ENCODE results near the gene CNGA3.
A peak's percentile ranks its signal among the peaks of the same experiment; 100 is the strongest.

CNGA3 gene

DNA sequence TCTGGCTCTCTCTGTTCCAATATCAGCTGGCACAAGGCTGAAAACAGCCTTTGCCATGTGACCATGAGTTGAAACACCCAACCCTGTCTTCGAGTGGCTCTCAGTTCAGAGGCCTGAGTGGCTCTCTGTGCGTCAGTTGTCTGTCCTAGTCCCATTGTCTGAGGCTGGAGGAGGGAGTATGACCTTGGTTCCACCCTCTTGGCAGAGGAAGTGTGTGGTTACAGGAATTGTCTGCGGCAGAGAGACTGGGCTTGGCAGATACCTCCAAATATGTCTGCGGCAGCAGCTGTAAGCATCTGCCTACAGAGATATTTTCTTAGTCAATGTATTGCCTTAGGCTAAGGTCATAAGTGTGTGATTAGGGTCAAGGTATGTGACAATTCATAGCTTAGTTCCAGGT lies 32.6 kb downstream of the CNGA3 start:
- no peak for DNase-seq

DNA sequence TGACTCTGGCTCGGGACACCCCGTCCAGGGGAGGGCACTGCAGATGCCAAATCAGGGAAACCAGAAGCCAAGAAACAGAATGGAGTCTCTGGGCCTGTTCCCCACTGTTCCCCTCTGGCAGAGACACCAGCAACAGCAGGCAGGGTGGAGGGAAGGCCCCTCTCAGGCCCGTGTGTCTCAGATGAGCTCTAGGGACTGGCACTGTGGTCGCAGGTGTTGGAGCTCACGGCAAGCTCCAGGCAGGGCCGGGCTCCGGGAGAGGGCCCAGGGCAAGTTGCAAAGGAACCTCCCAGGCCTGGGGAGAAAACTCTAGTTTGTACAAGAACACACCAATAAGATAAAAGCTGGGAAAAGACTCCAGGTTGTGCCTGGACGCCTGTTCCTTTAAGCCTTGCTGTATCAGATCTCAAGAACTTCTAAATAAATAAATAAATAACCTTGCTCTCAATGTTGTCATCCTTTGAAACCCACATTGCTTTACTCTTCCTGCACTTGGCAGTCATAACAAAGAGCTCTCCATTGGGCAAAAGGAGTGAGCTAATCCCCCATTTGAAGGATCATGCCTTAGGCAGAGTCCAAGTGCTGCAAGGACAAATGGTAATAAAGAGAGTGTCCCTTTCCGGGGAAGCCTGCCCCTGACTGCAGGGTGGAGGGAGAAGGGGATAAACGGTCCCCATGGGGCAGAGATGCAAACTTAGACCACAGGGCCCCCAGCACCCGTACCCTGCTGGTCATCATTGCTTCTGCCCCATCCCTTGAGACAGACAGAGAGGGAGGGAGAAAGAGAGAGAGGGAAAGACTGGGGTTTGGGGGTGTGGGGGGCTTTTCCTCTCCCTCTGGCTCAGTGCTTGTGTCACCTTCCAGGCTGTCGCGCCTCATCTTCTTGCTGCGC lies 33.3 kb downstream of the CNGA3 start:
- no peak for DNase-seq

DNA sequence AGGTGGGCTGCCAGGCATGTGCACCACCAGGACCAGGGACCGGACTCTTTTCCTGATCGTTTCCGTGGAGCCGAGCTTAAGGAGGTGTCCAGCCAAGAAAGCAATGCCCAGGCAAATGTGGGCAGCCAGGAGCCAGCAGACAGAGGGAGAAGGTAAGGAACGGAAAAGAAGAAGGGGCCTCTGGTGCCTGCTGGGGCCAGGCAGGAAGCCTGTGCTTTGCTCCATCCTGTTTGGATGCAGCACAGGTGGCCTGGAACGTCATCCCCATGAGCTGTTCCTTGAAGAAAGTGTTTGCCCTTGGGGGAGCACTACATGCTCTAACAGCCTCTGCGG lies 33.9 kb downstream of the CNGA3 start:
- no peak for DNase-seq

DNA sequence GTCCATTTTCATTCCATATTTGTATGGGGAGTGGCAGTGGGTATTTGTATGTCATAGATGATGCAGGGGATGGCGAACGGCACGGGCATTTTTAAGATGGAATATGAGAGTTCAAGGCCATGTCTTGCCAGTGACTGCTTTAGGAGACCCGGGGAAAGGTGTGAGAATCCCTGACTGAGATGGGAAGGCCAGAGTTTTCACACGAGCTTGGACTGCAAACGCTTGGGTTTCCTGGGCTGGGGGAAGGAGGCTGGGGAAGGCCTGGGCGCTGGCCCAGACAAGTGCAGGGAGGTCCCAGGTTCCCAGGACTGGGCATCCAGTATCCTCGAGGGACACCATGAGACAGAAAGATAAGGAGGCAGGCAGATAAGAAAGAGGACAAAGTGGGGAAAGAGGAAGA lies 35.2 kb downstream of the CNGA3 start:
- no peak for DNase-seq

DNA sequence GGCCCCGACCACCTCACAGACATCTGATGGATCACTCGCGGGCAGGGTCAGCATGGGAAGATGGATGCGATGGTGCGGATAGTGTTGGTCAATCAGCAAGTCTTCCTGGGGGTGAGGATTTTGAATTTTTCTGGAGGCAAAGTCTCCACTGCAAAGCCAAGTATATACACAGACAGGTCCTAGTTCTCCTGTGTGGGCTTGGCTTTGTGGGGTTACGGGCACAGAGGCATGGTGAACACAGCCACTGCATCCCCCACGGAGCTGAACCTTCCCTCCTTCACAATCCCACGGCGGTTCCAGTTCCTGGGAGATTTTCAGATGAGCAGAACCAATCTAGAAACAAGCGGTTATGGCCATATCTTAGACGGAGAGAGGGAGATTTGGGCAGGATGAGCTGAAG lies 35.8 kb downstream of the CNGA3 start:
- DNase-seq: no peak

DNA sequence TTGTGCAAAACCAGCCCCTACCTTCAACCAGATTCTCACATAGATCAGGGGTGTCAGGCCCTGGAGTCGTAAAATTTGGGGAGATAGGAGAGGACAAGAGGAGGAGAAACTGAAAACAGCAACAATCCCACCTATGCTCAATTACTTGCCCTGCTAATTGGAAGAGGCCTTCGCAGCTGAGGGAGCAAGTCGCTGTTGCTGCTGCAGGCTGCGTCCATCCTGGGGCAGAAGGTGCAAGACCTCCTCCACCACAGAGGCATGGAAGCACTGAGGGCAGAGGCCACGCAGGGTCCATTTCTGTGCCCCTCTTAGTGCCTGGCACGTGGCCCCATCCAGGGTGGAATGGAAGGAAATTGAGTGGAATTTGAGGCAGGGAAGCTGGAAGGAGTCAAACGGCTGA lies 36.5 kb downstream of the CNGA3 start:
- no peak for DNase-seq

DNA sequence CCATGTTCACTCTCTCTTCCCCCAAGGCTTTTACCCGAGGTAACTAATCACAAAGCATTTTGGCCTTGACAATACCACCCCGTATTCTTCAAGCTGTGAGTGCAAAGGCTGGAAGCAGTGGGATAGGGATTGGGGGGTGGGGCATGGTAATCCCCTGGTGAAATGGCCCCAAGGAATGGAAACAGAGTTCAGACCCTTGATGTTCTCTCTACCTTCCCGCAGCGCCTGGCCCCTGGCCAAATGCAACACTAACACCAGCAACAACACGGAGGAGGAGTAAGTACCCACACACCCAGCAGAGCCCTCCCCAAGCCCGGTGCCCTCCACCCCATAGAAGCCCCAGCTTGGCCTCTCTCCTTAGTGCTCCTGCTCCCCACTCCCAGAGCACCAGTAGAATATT lies 36.9 kb downstream of the CNGA3 start:
- DNase-seq: no peak

DNA sequence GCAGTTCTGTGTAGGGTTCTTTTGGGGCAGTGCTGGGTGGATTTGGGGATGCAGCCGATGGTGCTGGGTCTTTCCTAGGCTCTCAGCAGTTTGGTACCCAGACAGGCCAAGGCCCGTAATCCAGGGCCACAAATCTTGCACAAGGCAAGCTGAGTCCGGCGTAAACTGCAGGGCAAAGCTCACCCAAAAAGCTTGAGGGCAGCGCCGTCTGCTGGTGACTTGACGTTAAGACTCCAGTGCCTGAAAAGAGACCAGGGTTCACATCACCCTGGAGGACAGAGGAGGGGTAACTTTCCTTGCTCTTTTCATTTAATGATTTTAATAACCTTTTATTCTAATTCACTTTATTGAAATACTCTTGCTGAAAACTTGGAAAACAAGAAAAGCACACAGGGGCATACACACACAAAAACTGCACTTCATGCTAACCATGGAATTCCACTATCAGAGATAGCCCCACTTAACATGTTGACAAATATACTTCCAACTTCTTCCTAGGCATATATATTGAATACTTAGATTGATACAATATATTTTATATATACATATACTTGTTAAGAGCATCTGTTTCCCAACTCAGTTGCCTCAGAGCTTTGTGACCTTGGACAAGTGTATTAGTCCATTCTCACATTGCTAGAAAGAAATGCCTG lies 38.9 kb downstream of the CNGA3 start:
- DNase-seq: peak; percentile 67

DNA sequence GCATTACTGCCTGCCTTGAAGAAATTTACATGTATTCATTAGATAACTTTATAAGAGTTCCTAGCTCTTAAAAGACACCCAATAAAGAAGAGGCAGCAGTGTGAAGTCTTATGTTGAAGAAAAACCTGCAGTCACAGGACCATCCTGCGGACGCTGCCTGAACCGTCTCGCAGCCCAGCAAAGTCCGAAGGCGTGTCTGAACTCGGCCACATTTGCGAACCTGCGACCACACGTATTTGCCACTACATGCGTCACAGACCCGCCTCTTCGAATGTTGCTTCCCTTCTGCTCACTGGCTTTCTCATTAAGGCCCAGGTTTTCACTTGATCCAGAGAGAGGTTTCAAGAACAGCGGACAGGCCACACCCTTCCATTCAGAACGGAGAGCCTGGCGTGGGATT lies 41.2 kb downstream of the CNGA3 start:
- DNase-seq: no peak

DNA sequence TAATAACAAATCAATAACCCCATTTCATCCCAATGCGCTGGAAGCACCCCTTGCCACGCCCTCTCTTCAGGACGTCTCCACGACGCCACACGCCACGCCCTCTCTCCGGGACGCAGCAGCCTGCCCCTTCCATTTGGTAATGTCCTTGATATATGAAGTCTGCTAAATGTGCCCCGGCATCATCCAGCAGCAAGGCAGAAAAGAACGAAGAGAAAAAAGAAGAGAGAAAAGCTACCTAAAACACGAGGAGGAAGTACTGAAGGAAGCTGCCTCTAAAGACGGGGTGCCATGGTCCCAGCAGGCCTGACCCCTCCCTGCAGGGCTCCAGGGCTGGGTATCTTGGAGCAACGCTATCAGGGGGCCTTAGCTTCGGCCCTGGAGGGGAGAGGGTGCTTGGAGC lies 41.8 kb downstream of the CNGA3 start:
- DNase-seq: no peak

DNA sequence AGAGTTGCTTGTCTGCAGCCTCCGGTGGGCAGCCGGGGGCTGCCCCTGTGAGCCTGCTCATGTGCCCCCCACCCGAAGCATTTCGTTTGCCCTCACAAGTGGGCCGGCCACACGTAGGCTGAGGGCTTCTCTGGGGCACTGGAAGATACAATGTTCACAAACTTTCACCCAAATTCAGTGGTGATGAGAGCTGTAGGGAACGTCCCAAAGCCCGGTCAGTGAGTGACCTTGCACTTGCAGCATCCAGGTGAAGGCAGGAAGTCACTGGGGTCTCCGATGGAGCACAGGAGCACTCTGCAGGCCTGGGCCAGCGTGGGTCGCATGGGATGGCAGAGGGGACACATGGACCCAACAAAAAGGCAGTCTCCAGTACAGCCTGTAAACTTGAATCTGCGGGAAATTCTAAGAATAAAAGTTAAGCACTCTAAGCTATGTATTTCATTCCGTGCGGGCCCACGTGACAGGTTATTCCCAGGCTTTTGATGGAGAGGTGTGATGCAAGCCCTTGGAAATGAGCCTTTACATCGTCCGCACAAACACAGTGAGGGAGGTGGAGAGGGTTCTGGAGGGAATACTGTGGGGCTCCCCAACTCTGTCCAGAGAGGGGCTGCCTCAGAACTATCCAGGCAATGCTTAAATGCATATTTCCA lies 42.5 kb downstream of the CNGA3 start:
- DNase-seq: no peak

DNA sequence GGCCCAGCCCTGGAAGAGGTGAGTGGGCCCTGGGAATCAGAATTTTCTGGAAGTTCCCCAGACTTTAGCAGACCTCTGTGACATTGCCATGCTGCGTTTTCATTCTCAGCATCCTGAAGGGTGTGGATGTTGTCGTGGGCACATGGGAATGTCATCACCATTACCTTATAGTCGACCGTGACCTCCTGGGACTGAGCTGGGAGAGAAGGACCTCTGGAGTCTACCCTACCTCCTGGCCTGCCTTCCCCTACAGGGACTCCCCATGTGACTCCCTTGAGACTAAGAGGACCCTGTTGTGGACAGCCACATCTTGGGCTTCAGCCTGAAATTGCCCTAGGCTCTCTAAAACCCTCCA lies 43.0 kb downstream of the CNGA3 start:
- no peak for DNase-seq

DNA sequence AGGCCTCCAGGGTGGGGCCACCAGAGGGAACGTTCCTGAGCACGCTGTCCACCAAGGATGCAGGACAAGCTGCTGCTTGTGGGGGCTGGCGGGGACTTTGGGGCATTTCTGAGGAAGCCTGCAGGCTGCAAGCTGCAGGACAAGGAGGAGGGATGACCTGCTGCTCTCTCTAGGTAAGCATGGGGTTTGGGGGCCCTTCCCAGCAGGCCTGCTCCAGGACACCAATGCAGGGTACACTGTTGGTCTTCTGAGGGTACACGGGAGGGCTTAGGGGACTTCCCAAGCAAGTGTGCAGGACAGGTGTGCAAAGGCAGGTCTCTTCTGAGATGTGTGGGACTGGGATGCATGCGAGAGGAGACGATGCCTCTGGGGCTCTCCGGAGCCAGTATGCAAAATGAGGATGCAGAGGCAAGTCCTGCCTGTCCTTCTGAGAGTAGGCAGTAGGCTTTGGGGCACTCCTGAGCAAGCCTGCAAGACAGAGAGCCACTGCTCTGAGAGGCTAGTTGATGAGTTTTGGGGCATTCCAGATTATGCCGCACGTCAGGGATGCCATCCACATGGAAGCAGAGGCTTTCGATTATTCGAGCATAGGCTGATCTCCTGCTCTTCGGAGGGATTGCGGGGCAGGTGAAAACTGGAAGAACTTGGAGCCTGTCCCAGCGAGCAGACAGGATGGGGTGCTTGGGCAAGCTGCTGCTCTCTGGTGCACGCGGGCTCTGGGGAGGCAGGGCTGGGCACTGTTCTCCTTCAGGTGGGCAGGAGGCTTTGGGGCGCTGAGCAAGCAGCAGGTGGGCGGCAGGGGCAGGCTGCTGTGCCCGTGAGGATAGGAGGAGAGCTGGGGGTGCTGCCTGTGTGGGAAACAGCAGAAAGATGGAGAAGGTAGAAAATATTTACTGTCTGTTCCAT lies 44.6 kb downstream of the CNGA3 start:
- DNase-seq: no peak

DNA sequence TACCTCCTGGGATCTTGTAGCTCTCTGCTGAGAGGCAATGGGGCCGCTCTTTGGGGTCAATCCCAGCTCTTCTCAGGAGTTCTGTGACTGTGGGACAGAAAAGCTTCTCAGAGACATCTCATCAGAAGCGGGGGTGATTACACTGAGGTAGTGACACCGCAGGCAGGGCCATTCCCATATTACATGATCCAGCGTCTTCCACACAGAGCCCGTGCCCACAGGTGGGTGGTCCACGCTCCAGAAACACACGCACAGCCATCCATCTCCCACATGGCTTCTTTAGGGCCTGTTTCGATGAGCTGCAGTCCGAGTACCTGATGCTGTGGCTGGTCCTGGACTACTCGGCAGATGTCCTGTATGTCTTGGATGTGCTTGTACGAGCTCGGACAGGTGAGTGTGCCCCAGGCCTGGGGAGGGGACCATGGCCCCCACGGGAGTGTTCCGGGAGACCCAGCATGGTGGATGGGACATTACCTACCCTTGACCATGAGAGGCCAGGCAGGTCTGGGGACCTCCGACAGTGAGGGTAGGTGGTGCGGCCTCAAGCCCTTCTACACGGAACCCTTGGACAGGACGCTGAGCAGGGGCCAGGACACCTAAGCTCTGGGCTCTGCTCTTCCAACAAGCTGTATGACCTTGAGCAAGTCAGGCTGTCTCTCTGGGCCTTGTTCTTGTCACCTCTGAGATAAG lies 45.5 kb downstream of the CNGA3 start:
- no peak for DNase-seq

DNA sequence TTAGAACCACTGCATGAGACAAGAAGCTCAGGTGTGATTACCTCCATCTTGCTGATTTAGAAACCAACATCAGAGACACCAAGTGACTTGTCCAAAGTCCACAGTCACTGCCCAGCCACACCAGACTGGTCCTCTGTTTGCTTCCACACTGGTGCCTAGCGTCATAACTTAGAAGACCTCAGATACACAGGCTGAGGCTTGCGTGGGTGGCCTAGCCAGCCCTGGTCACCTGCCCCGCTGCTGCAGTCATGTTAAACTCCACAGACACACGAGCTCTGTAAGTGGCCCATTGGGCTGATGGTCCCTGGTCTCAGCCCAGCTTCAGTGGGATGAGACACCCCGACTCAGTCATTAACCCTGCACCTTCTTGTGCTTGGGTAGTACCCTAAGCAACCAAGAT lies 47.1 kb downstream of the CNGA3 start:
- no peak for DNase-seq

DNA sequence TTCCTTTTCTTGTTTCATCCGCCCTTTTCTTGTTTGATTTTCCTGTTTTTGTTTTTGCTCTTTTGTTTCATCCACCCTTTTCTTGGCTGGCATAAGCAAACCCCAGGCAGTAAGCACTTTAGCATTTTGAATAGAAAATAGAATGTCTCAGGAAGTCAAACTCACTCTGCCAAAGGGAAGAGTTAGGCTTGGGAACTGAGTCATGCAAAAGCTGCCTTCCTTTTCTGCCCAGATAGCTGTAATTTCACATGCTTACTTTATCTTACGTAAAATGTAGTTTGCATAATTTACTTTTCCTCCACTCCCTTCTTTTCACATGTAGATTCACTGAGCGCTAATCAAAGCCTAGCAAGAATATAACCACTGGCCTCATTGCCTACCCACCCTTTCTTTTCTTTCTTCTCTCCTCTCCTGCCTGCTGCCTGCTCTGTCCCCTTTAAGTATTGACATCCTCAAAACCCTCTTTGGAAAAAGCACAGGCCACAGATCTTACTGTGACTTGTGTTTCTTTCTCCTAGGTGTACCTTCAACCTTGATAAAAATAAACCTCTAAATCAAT lies 48.4 kb downstream of the CNGA3 start:
- DNase-seq: no peak

DNA sequence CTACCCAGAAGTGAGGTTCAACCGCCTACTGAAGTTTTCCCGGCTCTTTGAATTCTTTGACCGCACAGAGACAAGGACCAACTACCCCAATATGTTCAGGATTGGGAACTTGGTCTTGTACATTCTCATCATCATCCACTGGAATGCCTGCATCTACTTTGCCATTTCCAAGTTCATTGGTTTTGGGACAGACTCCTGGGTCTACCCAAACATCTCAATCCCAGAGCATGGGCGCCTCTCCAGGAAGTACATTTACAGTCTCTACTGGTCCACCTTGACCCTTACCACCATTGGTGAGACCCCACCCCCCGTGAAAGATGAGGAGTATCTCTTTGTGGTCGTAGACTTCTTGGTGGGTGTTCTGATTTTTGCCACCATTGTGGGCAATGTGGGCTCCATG lies 49.7 kb downstream of the CNGA3 start:
- no peak for DNase-seq

DNA sequence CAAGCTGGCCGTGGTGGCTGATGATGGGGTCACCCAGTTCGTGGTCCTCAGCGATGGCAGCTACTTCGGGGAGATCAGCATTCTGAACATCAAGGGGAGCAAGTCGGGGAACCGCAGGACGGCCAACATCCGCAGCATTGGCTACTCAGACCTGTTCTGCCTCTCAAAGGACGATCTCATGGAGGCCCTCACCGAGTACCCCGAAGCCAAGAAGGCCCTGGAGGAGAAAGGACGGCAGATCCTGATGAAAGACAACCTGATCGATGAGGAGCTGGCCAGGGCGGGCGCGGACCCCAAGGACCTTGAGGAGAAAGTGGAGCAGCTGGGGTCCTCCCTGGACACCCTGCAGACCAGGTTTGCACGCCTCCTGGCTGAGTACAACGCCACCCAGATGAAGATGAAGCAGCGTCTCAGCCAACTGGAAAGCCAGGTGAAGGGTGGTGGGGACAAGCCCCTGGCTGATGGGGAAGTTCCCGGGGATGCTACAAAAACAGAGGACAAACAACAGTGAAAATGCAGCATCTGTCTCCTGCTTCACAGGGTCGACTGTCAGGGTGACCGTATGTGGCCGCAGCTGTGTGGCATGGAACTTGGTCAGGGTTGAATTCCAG lies 50.6 kb downstream of the CNGA3 start:
- DNase-seq: no peak

DNA sequence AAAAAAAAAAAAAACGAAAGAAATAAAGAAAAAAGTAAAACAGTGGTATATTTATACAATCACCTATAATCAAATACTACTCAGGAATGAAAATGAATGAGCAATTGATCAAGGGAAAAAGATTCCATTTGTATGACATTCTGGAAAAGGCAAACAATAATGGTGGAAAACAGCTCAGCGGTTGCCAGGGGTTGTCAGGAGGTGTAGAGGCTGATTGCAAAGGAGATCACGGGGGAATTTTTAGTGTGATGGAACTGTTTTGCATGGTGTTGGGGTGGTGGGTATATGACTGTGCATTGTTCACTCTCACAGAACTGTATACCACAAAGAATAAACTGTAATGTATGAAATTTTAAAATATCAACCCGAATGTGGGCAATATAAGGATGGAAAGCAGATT lies 52.9 kb downstream of the CNGA3 start:
- DNase-seq: no peak

DNA sequence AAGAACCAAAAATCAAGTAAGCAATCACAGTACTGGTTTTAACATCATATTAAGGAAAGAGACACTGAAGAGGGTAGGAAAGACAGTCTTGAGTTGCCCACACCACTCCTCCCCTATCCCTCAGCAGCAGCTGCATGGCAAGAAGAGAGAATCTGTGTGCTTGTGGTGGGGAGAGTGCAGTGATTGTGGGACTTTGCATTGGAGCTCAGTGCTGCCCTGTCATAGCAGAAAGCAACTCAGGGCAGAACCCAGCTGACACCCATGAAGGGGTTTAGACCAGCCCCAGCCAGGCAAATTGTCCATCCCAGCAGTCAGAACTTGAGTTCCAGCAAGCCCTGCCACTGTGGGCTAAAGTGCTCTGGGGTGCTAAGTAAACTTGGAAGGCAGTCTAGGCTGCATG lies 57.6 kb downstream of the CNGA3 start:
- DNase-seq: no peak

DNA sequence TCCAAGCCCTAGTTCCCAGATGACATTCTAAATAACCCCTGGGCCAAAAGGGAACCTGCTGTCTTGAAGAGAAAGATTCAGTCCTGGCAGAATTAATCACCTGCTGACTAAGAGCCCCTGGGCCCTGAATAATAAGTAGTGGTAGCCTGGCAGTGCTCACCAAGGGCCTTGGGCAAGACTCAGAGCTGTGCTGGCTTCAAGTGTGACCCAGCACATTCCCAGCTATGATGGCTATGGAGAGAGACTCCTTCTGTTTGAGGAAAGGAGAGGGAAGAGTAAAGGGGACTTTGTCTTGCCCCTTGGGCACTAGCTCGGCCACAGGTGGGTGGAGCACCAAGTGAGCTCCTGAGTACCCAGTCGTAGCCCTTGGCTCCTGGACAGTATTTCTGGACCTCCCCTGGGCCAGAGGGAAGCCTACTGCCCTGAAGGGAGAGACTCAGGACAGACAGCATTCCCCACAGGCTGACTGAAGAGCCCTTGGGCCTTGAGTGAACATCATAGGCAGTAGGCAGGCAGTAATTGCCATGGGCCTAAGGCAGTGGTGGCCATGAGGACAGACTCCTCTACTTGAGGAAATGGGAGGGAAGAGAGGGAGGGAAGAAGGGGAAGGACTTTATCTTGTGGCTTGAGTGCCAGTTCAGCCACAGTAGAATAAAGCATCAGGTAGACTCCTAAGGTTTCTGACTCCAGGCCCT lies 58.4 kb downstream of the CNGA3 start:
- DNase-seq: no peak

All from activated CD8-positive, alpha-beta memory T cell treated with anti-CD3 and anti-CD28 coated beads, Interleukin-2, amount 50 U/mL, for 4 hours (primary cell).